Choroid plexus epithelial cell (primary cell): Measurements from ENCODE around the gene CMIP.
"Not testable (repeated sequence)": the region's sequence is repeated elsewhere in the genome, so short reads cannot be mapped to it uniquely, and the experiment has no call there.

ENCODE experiments used
- DNase-seq: peaks from one replicate; pipeline ENCODE4 v3.0.0-alpha.2; 2010; ENCODE audit warnings: low read depth
- H3K4me3 ChIP-seq: 2 replicates; pipeline ENCODE4 v1.5.1; 2011; ENCODE audit warnings: low read depth, mild to moderate bottlenecking, control low read depth, low read length, moderate library complexity
- TF ChIP-seq, protein P1 (sequence below): conservative IDR thresholded peaks from 2 replicates; pipeline ENCODE4 v1.5.1; 2011; ENCODE audit warnings: low read depth, mild to moderate bottlenecking, control low read depth, inconsistent platforms, low read length, moderate library complexity

Gene CMIP

DNA sequence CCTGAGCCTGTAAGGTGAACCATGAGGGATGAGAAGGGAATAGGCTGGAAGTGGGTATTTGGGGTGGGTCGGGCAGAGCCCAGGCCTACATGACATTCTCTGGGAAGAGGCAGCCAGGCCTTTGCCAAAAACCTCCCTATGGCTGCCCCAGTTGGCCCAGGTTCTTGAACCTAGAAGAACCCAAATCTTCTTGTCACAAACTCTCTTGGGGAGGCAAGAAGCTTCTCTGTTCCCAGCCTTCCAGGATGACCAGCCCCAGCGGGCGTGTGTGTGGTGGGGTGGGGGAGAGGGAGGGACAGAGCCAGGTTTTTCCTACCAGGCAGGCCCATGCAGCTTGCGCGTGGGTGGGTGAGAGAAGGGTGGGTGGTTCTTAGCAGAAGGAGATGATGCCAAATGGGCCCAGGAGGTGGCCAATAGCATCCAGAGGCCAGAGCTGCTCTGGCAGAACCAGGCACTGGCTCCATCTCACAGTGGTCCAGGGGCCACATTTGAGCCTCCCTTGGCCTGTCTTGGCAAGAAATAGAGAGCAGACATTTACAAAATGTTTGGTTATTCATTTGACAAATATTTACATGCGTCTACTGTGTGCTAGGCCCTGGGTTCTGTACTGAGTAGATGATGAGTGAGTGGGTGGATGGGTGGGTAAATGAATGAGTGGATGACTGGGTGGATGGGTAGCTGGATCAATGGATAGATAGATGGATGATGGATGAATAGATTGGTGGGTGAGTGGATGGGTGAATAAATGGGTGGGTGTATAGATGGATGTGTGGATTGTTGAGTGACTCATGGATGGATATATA is 290.2 kb downstream of the CMIP start:
- no peak overlapping the region for H3K4me3 ChIP-seq
- DNase-seq, result no peak
- TF ChIP-seq, protein P1, sequence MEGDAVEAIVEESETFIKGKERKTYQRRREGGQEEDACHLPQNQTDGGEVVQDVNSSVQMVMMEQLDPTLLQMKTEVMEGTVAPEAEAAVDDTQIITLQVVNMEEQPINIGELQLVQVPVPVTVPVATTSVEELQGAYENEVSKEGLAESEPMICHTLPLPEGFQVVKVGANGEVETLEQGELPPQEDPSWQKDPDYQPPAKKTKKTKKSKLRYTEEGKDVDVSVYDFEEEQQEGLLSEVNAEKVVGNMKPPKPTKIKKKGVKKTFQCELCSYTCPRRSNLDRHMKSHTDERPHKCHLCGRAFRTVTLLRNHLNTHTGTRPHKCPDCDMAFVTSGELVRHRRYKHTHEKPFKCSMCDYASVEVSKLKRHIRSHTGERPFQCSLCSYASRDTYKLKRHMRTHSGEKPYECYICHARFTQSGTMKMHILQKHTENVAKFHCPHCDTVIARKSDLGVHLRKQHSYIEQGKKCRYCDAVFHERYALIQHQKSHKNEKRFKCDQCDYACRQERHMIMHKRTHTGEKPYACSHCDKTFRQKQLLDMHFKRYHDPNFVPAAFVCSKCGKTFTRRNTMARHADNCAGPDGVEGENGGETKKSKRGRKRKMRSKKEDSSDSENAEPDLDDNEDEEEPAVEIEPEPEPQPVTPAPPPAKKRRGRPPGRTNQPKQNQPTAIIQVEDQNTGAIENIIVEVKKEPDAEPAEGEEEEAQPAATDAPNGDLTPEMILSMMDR, result no peak

DNA sequence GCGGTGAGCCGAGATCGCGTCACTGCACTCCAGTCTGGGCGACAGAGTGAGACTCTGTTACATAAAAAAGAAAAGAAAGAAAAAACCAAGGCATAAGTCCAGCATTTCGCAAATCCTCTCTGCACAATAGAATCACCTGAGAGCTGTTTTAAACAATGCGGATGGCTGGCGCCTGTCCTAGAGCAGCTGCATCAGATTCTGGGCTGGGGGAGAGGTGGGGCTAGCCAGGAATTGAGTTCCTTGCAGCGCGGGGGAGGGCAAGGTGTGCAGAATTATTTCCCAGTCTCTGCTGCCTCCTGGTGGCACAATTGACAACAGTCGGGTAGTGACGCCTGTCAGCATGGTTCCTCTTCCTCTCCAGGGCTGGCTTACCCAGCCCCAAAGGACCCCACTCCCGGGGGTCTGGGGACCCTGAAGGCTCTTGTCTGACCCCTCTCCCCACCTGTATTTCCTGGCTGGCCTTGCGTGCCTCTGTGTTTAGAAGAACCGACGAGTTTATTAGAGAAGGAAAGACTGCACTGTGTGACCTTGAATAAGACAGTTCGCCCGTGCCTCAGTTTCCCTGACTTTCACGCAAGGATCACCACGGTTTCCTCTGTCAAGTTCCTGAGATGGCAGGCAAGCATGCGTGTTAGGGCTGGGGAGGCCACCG is 293.4 kb downstream of the CMIP start:
- TF ChIP-seq, protein P1, result peak; percentile 83
- DNase-seq, result peak; percentile 79
- peak overlapping the region; percentile 39 for H3K4me3 ChIP-seq

DNA sequence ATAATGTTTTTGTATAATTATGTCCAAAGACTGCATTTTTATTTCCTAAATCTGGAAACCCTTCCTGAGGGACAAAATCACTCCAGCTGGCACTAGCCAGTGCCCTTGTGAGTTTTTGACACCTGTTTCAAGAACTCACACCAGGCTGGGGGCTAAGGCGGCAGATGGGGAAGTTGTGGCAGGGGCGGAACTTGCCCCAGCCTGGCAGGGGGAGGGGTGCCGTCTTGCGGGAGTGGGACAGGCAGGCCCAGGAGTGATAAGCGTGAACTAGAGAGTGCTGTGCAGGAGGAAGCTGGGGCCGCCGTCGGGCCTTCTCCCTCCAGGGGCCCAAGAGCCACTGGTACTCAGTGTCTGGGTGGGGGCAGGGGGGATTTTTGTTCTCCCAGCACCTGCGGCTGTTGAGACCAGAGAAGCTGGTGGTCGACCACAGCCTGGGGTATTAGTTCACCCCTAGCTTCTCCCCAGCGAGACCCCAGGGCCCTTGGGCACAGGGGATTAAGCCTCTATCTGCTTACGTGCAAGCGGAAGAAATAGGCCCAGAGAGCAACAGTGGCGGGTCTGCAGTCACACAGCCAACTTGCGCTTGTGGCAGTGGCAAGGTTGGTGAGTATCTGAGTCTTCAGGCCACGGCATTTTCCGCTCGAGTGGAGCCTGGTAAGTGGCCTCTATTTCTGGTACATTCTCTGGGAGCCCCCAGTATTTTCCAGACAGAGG is 294.3 kb downstream of the CMIP start:
- DNase-seq, result no peak

DNA sequence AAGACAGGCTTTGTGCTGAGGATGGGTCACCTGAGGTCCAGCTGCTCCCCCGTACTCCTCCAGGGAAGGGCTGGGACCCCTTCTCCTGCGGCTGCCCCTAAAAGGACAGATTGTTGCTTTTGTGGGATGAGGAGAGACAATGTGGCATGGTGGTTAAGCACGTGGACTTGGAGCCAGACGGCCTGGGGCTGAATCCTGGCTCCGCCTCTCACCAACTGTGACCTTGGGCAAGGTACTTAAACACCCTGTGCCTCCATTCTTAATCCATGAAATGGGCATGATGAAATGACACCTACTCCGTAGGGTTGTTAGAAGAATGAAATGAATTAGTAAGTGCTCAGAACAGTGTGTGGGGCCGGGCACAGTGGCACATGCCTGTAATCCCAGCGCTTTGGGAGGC is 294.9 kb downstream of the CMIP start:
- no peak for DNase-seq
- no peak overlapping the region for H3K4me3 ChIP-seq
- TF ChIP-seq, protein P1, result no peak

More for the DNA sequence above, 294.3 kb downstream of the CMIP start:
- TF ChIP-seq, protein P1, result no peak
- H3K4me3 ChIP-seq, result no peak overlapping the region

DNA sequence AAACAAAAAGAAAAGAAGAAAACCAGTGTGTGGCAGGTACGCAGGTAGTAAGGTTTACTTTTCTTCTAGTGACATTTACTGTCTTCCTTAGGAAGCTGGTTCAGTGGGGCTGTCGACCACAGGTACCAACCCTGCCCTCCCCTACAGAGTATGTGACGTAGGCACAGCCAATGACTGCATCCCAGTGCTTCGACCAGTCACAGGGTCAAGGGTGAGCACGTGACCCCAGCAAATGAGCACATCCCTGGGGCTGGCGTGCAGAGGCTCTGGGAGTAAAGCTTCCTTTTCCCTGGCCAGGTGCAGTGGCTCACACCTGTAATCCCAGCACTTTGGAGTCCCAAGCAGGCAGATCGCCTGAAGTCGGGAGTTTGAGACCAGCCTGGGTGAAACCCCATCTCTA is 295.6 kb downstream of the CMIP start:
- no peak overlapping the region for H3K4me3 ChIP-seq
- TF ChIP-seq, protein P1, result no peak

DNA sequence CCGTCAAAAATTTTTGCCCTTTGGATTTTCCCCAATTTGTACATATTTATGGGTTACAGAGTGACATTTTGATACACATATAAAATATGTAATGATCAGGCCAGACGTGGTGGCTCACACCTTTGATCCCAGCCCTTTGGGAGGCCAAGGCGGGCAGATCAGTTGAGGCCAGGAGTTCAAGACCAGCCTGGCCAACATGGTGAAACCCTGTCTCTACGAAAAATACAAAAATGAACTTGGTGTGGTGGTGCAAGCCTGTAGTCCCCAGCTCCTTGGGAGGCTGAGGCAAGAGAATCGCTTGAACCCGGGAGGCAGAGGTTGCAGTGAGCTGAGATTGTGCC is 296.8 kb downstream of the CMIP start:
- not testable (repeated sequence) for DNase-seq, H3K4me3 ChIP-seq

More for the DNA sequence above, 295.6 kb downstream of the CMIP start:
- DNase-seq, result no peak

DNA sequence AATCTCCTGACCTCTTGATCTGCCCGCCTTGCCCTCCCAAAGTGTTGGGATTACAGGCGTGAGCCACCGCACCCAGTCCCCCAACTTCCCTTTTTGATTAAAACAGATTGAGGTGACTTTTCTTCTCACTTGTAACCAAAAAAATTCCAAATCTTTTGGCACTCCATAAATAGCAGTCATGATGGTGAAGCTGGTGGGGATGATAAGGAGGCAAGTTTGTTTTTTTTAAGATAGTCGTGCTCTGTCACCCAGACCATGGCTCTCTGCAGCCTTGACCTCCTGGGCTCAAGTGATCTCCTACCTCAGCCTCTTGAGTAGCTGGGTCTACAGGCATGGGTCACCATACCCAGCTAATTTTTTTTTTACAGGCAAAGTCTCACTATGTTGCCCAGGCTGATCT is 299.8 kb downstream of the CMIP start:
- DNase-seq, result no peak

More for the DNA sequence above, 299.8 kb downstream of the CMIP start:
- TF ChIP-seq, protein P1, result no peak
- no peak overlapping the region for H3K4me3 ChIP-seq
